Activated naive CD4-positive, alpha-beta T cell treated with anti-CD3 and anti-CD28 coated beads for 36 hours (primary cell): ENCODE data around the gene COQ2. TPM values are rescaled to one million over a fixed set of nuclear protein-coding genes. Genes with fewer than 3 reads are reported as not detected.
"Not testable (repeated sequence)": the region's sequence is repeated elsewhere in the genome, so short reads cannot be mapped to it uniquely, and the experiment has no call there.

ENCODE experiments used
- CTCF ChIA-PET: fragments of 350-600 bp; sonication (Branson Sonifier 250); formaldehyde crosslinking; loops from one replicate; lab custom pipeline; 2021; ENCODE audit warnings: antibody characterized with exemption; lab: Charles Lee
- DNase-seq: peaks from one replicate; pipeline ENCODE4 v3.0.0-alpha.2; 2020
- H3K27ac Mint-ChIP-seq: one replicate; pipeline ENCODE4 v1.8.0; 2021; ENCODE audit warnings: mild to moderate bottlenecking, mixed read lengths
- H3K27me3 Mint-ChIP-seq: one replicate; pipeline ENCODE4 v1.8.0; 2021; ENCODE audit warnings: low read depth, mixed read lengths
- H3K36me3 Mint-ChIP-seq: one replicate; pipeline ENCODE4 v1.8.0; 2021; ENCODE audit warnings: low read depth, mixed read lengths
- H3K4me1 Mint-ChIP-seq: one replicate; pipeline ENCODE4 v1.8.0; 2021; ENCODE audit warnings: low read depth, mixed read lengths
- H3K4me3 Mint-ChIP-seq: one replicate; pipeline ENCODE4 v1.8.0; 2021; ENCODE audit warnings: mild to moderate bottlenecking, moderate library complexity, mixed read lengths
- H3K9me3 Mint-ChIP-seq: one replicate; pipeline ENCODE4 v1.8.0; 2021; ENCODE audit warnings: mixed read lengths
- intact Hi-C: fragments of 100-400 bp; cut with micrococcal nuclease; formaldehyde crosslinking; loops from one replicate; pipeline ENCODE4 v1.15.1; 2023
- total RNA-seq, 2 experiments: library from RNA; stranded (reverse); gene quantifications; one replicate each; pipeline ENCODE4 v1.2.3, GENCODE V29; 2021

Gene COQ2
- total RNA-seq, 2 experiments from 2014 or later, result 18.7 to 19.5 TPM

GRCh38 chr4:83281307-83281706 is 3.3 kb downstream of the COQ2 start:
- intact Hi-C loops, result loop anchor here (5.0 kb wide), 1 partner anchor 256 kb away; the partner anchor contains the start of gene GPAT3
- Mint-ChIP-seq H3K36me3 (peaks cover 18% of the 10 kb centered on the region), H3K4me1 (peaks cover 43% of the 10 kb centered on the region), H3K4me3 (no peak overlapping the region), H3K27ac (no peak overlapping the region), H3K27me3 (no peaks in the 10 kb centered on the region), H3K9me3 (no peaks in the 10 kb centered on the region)
- DNase-seq, result no peak
- CTCF ChIA-PET, result interaction anchor here (0.6 to 4.1 kb wide), 17 partner anchors 9 to 375 kb away, joined by 3 to 30 read pairs (median 7); partner anchors contain the start of genes COPS4, HELQ and MRPS18C

GRCh38 chr4:83276299-83277040 is 8.1 kb downstream of the COQ2 start:
- H3K36me3 Mint-ChIP-seq, result peaks cover 25% of the 10 kb centered on the region
- H3K4me3 Mint-ChIP-seq, result no peak overlapping the region
- no peaks in the 10 kb centered on the region for H3K9me3 Mint-ChIP-seq
- no peaks in the 10 kb centered on the region for H3K27me3 Mint-ChIP-seq
- no peak for DNase-seq
- CTCF ChIA-PET, result interaction anchor here (0.7 kb wide), 1 partner anchor 141 kb away, joined by 3 read pairs; no protein-coding TSS in a partner anchor
- no peak overlapping the region for H3K27ac Mint-ChIP-seq
- peaks cover 21% of the 10 kb centered on the region for H3K4me1 Mint-ChIP-seq
- intact Hi-C loops, result no loop called here

- H3K27me3 Mint-ChIP-seq, H3K4me3 Mint-ChIP-seq, H3K27ac Mint-ChIP-seq, DNase-seq, H3K9me3 Mint-ChIP-seq, intact Hi-C loops: not testable (repeated sequence)
- CTCF ChIA-PET, result interaction anchor here (0.6 to 1.4 kb wide), 3 partner anchors 8 to 131 kb away, joined by 3 to 7 read pairs (median 3); partner anchors contain the start of gene COQ2
- H3K36me3 Mint-ChIP-seq, result peaks cover 28% of the 10 kb centered on the region
- peaks cover 12% of the 10 kb centered on the region for H3K4me1 Mint-ChIP-seq
These were observed 10.7 kb downstream of the COQ2 start for GRCh38 chr4:83273926-83274325.

- Mint-ChIP-seq H3K36me3 (peaks cover 25% of the 10 kb centered on the region), H3K27ac (no peak overlapping the region), H3K4me3 (no peak overlapping the region), H3K4me1 (peaks cover 14% of the 10 kb centered on the region), H3K27me3 (no peaks in the 10 kb centered on the region), H3K9me3 (no peaks in the 10 kb centered on the region)
- intact Hi-C loops, result no loop called here
- DNase-seq, result no peak
- CTCF ChIA-PET, result interaction anchor here (1.4 to 2.0 kb wide), 3 partner anchors 8 to 11 kb away, joined by 7 to 15 read pairs (median 12); partner anchors contain the start of gene COQ2
These were observed 11.7 kb downstream of the COQ2 start for GRCh38 chr4:83272900-83273299.

GRCh38 chr4:83269256-83269655 is 15.3 kb downstream of the COQ2 start:
- H3K4me1 Mint-ChIP-seq, result peaks cover 2% of the 10 kb centered on the region
- no peak overlapping the region for H3K4me3 Mint-ChIP-seq
- no peaks in the 10 kb centered on the region for H3K9me3 Mint-ChIP-seq
- peaks cover 14% of the 10 kb centered on the region for H3K36me3 Mint-ChIP-seq
- no peak overlapping the region for H3K27ac Mint-ChIP-seq
- DNase-seq, result no peak
- CTCF ChIA-PET, result interaction anchor here (1.0 kb wide), 1 partner anchor 415 kb away, joined by 5 read pairs; no protein-coding TSS in a partner anchor
- intact Hi-C loops, result no loop called here
- H3K27me3 Mint-ChIP-seq, result no peaks in the 10 kb centered on the region

- Mint-ChIP-seq H3K27ac (no peak overlapping the region), H3K9me3 (no peaks in the 10 kb centered on the region), H3K36me3 (peaks cover 16% of the 10 kb centered on the region), H3K27me3 (no peaks in the 10 kb centered on the region), H3K4me3 (no peak overlapping the region), H3K4me1 (peaks cover 2% of the 10 kb centered on the region)
- no peak for DNase-seq
- CTCF ChIA-PET, result interaction anchor here (1.0 kb wide), 2 partner anchors 34 to 414 kb away, joined by 3 to 5 read pairs; no protein-coding TSS in a partner anchor
- intact Hi-C loops, result no loop called here
These were observed 16.1 kb downstream of the COQ2 start for GRCh38 chr4:83268491-83268890.

- no peak overlapping the region for H3K4me3 Mint-ChIP-seq
- DNase-seq, result no peak
- peaks cover 19% of the 10 kb centered on the region for H3K36me3 Mint-ChIP-seq
- no peaks in the 10 kb centered on the region for H3K9me3 Mint-ChIP-seq
- CTCF ChIA-PET, result interaction anchor here (0.6 to 1.0 kb wide), 2 partner anchors 15 to 33 kb away, joined by 3 read pairs; no protein-coding TSS in a partner anchor
- intact Hi-C loops, result no loop called here
- no peak overlapping the region for H3K27ac Mint-ChIP-seq
- peaks cover 2% of the 10 kb centered on the region for H3K4me1 Mint-ChIP-seq
- H3K27me3 Mint-ChIP-seq, result no peaks in the 10 kb centered on the region
These were observed 16.6 kb downstream of the COQ2 start for GRCh38 chr4:83267830-83268475.

- H3K36me3 Mint-ChIP-seq, result peaks cover 23% of the 10 kb centered on the region
- peaks cover 2% of the 10 kb centered on the region for H3K4me1 Mint-ChIP-seq
These were observed 17.3 kb downstream of the COQ2 start for GRCh38 chr4:83267121-83267829.

GRCh38 chr4:83266689-83267088 is 17.9 kb downstream of the COQ2 start:
- no peaks in the 10 kb centered on the region for H3K27me3 Mint-ChIP-seq
- H3K27ac Mint-ChIP-seq, result no peak overlapping the region
- no peaks in the 10 kb centered on the region for H3K9me3 Mint-ChIP-seq
- no peak for DNase-seq
- intact Hi-C loops, result no loop called here
- H3K4me3 Mint-ChIP-seq, result no peak overlapping the region
- CTCF ChIA-PET, result interaction anchor here (0.6 to 1.4 kb wide), 5 partner anchors 12 to 70 kb away, joined by 3 to 7 read pairs (median 3); partner anchors contain the start of gene COQ2
- peaks cover 25% of the 10 kb centered on the region for H3K36me3 Mint-ChIP-seq
- H3K4me1 Mint-ChIP-seq, result peaks cover 2% of the 10 kb centered on the region

More at GRCh38 chr4:83267121-83267829, 17.3 kb downstream of the COQ2 start:
- no peak for DNase-seq
- CTCF ChIA-PET, result interaction anchor here (0.6 to 1.4 kb wide), 5 partner anchors 12 to 16 kb away, joined by 3 to 7 read pairs (median 3); partner anchors contain the start of gene COQ2
- Mint-ChIP-seq H3K4me3 (no peak overlapping the region), H3K9me3 (no peaks in the 10 kb centered on the region), H3K27ac (no peak overlapping the region), H3K27me3 (no peaks in the 10 kb centered on the region)
- intact Hi-C loops, result no loop called here

GRCh38 chr4:83263106-83263505 is 21.5 kb downstream of the COQ2 start:
- no peak overlapping the region for H3K27ac Mint-ChIP-seq
- intact Hi-C loops, result no loop called here
- no peaks in the 10 kb centered on the region for H3K9me3 Mint-ChIP-seq
- peaks cover 2% of the 10 kb centered on the region for H3K4me1 Mint-ChIP-seq
- DNase-seq, result no peak
- peaks cover 26% of the 10 kb centered on the region for H3K36me3 Mint-ChIP-seq
- CTCF ChIA-PET, result interaction anchor here (5.0 kb wide), 1 partner anchor 18 kb away, joined by 30 read pairs; no protein-coding TSS in a partner anchor
- H3K4me3 Mint-ChIP-seq, result no peak overlapping the region
- no peaks in the 10 kb centered on the region for H3K27me3 Mint-ChIP-seq

- Mint-ChIP-seq H3K4me1 (no peaks in the 10 kb centered on the region), H3K36me3 (peaks cover 28% of the 10 kb centered on the region), H3K4me3 (no peak overlapping the region), H3K27ac (no peak overlapping the region), H3K27me3 (no peaks in the 10 kb centered on the region), H3K9me3 (no peaks in the 10 kb centered on the region)
- CTCF ChIA-PET, result interaction anchor here (0.6 to 5.0 kb wide), 6 partner anchors 13 to 228 kb away, joined by 3 to 30 read pairs (median 9); partner anchors contain the start of genes COPS4 and COQ2
- intact Hi-C loops, result no loop called here
- no peak for DNase-seq
These were observed 21.9 kb downstream of the COQ2 start for GRCh38 chr4:83262682-83263081.
